Right atrium auricular region (tissue), 2 donors: ENCODE results near the gene LCN12. TPM values are rescaled to one million over a fixed set of nuclear protein-coding genes. Genes with fewer than 3 reads are reported as not detected.
A peak's percentile ranks its signal among the peaks of the same experiment; 100 is the strongest.

Source experiments
- DNase-seq: peaks from one replicate; pipeline ENCODE4 v3.0.0-alpha.2; 2019; ENCODE audit warnings: low spot score
- H3K27ac ChIP-seq, 2 donors: fragments of 200-600 bp; sonication (generic); 1 replicate in 1 of 2; 2 replicates in 1 of 2; pipeline ENCODE4 v1.5.1; 2016 to 2019
- H3K27me3 ChIP-seq, 2 donors: fragments of 200-600 bp; sonication (generic); one replicate each; pipeline versions ENCODE4 v1.5.1 to v1.6.0; 2017 to 2019
- H3K36me3 ChIP-seq: fragments of 200-600 bp; sonication (generic); one replicate; pipeline ENCODE4 v1.5.1; 2016
- H3K4me1 ChIP-seq, 2 donors: fragments of 200-600 bp; sonication (generic); one replicate each; pipeline versions ENCODE4 v1.5.1 to v1.6.0; 2017 to 2019
- H3K4me3 ChIP-seq, 2 donors: fragments of 200-600 bp; sonication (generic); 1 replicate in 1 of 2; 2 replicates in 1 of 2; pipeline ENCODE4 v1.5.1; 2017 to 2019; ENCODE audit warnings: mild to moderate bottlenecking in 1 of 2, moderate library complexity in 1 of 2
- H3K9me3 ChIP-seq, 2 donors: fragments of 200-600 bp; sonication (generic); one replicate each; pipeline ENCODE4 v1.5.1; 2019
- total RNA-seq, 2 donors: library from RNA; depleted of rRNA; stranded (reverse); fragments of >200 nt; gene quantifications; one replicate each; pipeline ENCODE4 v1.1.0, GENCODE V29; 2016
- TF ChIP-seq, protein P1 (sequence below), 2 donors: fragments of 200-600 bp; sonication (generic); IDR thresholded peaks; one replicate each; pipeline ENCODE4 v1.5.1; 2019; ENCODE audit warnings: antibody characterized with exemption in 2 of 2

LCN12 gene
- 10 to 100 TPM; 10.8 to 11.3 TPM for total RNA-seq

GRCh38 chr9:136951541-136952320 lies at the start of gene LCN12:
LCN12 (plus strand) TSS chr9:136952273; CDS start chr9:136952328, 55 bp downstream.
- peak within 1 kb of the TSS; percentile 85 to 98 for H3K27ac ChIP-seq
- no peaks in the 10 kb centered on the region for H3K27me3 ChIP-seq
- peak within 1 kb of the TSS in 1 of 2 donors; percentile 2 for H3K4me3 ChIP-seq
- H3K36me3 ChIP-seq, result no peaks in the 10 kb centered on the region
- TF ChIP-seq, protein P1, sequence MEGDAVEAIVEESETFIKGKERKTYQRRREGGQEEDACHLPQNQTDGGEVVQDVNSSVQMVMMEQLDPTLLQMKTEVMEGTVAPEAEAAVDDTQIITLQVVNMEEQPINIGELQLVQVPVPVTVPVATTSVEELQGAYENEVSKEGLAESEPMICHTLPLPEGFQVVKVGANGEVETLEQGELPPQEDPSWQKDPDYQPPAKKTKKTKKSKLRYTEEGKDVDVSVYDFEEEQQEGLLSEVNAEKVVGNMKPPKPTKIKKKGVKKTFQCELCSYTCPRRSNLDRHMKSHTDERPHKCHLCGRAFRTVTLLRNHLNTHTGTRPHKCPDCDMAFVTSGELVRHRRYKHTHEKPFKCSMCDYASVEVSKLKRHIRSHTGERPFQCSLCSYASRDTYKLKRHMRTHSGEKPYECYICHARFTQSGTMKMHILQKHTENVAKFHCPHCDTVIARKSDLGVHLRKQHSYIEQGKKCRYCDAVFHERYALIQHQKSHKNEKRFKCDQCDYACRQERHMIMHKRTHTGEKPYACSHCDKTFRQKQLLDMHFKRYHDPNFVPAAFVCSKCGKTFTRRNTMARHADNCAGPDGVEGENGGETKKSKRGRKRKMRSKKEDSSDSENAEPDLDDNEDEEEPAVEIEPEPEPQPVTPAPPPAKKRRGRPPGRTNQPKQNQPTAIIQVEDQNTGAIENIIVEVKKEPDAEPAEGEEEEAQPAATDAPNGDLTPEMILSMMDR (IDR thresholded peaks at IDR 0.05), result no peak
- H3K4me1 ChIP-seq, result peaks cover 0 to 60% of the 10 kb centered on the region in 2 donors
- DNase-seq, result no peak
- H3K9me3 ChIP-seq, result no peaks in the 10 kb centered on the region

- DNase-seq, result no peak
Observed at GRCh38 chr9:136903041-136903554, 49.0 kb upstream of the LCN12 start.

DNA sequence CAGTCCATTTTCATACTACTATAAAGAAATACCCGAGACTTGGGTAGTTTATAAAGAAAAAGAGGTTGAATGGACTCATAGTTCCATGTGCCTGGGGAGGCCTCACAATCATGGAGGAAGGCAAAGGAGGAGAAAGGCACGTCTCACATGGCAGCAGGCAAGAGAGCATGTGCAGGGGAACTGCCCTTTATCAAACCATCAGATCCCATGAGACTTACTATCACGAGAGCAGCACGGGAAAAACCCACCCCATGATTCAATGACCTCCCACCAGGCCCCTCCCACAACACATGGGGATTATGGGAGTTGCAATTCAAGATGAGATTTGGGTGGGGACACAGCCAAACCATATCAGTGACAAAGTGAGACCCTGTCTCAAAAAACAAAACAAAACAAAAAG lies 45.8 kb upstream of the LCN12 start:
- peaks cover 0 to 22% of the 10 kb centered on the region in 2 donors for H3K4me1 ChIP-seq
- H3K27ac ChIP-seq, result no peak overlapping the region
- H3K4me3 ChIP-seq, result no peak overlapping the region
- H3K27me3 ChIP-seq, result no peaks in the 10 kb centered on the region
- peaks cover 25% of the 10 kb centered on the region for H3K36me3 ChIP-seq
- TF ChIP-seq, protein P1 (IDR thresholded peaks at IDR 0.05), result no peak
- H3K9me3 ChIP-seq, result no peaks in the 10 kb centered on the region
- no peak for DNase-seq

More at GRCh38 chr9:136903041-136903554, 49.0 kb upstream of the LCN12 start:
- peaks cover 0 to 27% of the 10 kb centered on the region in 2 donors for H3K4me1 ChIP-seq
- H3K9me3 ChIP-seq, result no peaks in the 10 kb centered on the region
- H3K27ac ChIP-seq, result peak overlapping the region; percentile 76 to 81
- no peaks in the 10 kb centered on the region for H3K27me3 ChIP-seq
- H3K4me3 ChIP-seq, result no peak overlapping the region
- TF ChIP-seq, protein P1 (IDR thresholded peaks at IDR 0.05), result no peak
- peaks cover 33% of the 10 kb centered on the region for H3K36me3 ChIP-seq

- H3K36me3 ChIP-seq, result peaks cover 25% of the 10 kb centered on the region
- no peak for DNase-seq
- H3K27ac ChIP-seq, result no peak overlapping the region
- peaks cover 0 to 12% of the 10 kb centered on the region in 2 donors for H3K4me1 ChIP-seq
- no peak overlapping the region for H3K4me3 ChIP-seq
- H3K27me3 ChIP-seq, result no peaks in the 10 kb centered on the region
- H3K9me3 ChIP-seq, result no peaks in the 10 kb centered on the region
- TF ChIP-seq, protein P1 (IDR thresholded peaks at IDR 0.05), result no peak
Observed at GRCh38 chr9:136907011-136907914, 44.8 kb upstream of the LCN12 start.

DNA sequence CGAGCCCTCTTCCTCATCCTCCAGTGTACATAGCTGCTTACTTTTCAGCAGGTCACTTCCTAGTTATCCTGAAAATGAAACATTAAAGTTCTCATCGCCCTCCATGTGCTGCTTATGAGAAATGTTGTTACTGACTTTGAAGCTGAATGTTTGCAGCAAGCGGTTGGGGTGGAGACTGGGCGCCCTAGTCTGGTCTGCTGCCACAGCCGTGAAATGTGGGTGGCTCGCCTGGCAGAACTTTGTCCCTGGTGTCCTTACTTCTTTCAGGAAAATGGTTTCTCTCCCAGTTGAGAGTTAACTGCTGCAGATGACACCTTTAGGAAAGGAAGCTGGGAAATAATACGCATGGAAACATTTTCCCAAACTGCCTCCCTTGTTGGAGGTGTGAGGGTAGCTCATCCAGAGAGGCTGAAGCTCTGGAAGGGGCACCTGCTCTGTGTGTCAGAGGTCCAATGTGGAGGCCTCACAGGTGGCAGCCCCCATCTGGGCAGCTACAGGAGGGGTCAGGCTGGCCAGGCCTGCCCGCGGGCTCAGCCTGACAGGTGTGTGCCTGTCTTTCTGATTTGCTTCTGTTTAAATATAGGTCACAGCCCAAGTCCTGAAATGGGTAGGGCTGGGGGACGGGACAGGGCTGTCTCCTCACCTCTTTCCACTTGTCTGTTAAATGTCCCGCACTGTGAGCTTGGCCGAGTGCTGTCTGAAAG lies 41.7 kb upstream of the LCN12 start:
- peaks cover 25% of the 10 kb centered on the region for H3K36me3 ChIP-seq
- no peaks in the 10 kb centered on the region for H3K4me1 ChIP-seq
- no peak overlapping the region for H3K27ac ChIP-seq
- DNase-seq, result no peak
- no peak overlapping the region for H3K4me3 ChIP-seq
- no peaks in the 10 kb centered on the region for H3K27me3 ChIP-seq
- TF ChIP-seq, protein P1 (IDR thresholded peaks at IDR 0.05), result no peak
- no peaks in the 10 kb centered on the region for H3K9me3 ChIP-seq
